Measurements from ENCODE around the gene SCOC. TPM values are rescaled to one million over a fixed set of nuclear protein-coding genes. Genes with fewer than 3 reads are reported as not detected.
"Not testable (repeated sequence)": the region's sequence is repeated elsewhere in the genome, so short reads cannot be mapped to it uniquely, and the experiment has no call there.

SCOC gene
- total RNA-seq, 1 donor from 2014 or later = 18.5 TPM

- peak; percentile 78 for DNase-seq (ENCODE audit: low spot score)
- ATAC-seq = peak; percentile 97
Observed at GRCh38 chr4:140359562-140360427, 13.7 kb upstream of the SCOC start.

GRCh38 chr4:140361099-140361498, 12.3 kb upstream of the SCOC start:
- DNase-seq (ENCODE audit: low spot score) = no peak
- no peak for ATAC-seq

GRCh38 chr4:140363051-140363450, 10.4 kb upstream of the SCOC start:
- peak; percentile 27 for ATAC-seq
- no peak for DNase-seq (ENCODE audit: low spot score)

GRCh38 chr4:140363558-140363957, 9.9 kb upstream of the SCOC start:
- no peak for ATAC-seq
- DNase-seq (ENCODE audit: low spot score) = no peak

GRCh38 chr4:140367738-140368137, 5.7 kb upstream of the SCOC start:
- DNase-seq (ENCODE audit: low spot score) (no peak), ATAC-seq (no peak)

- DNase-seq (ENCODE audit: low spot score) (no peak), ATAC-seq (no peak)
Observed at GRCh38 chr4:140368686-140369085, 4.8 kb upstream of the SCOC start.

- ATAC-seq (peak; percentile 15), DNase-seq (ENCODE audit: low spot score) (no peak)
Observed at GRCh38 chr4:140372751-140373327, 607 bp upstream of the SCOC start.

GRCh38 chr4:140374130-140374477, 658 bp downstream of the SCOC start:
- DNase-seq (ENCODE audit: low spot score) = no peak
- ATAC-seq = peak; percentile 45

- ATAC-seq = no peak
Observed at GRCh38 chr4:140382732-140383131, 9.3 kb downstream of the SCOC start.

GRCh38 chr4:140388015-140388414, 14.6 kb downstream of the SCOC start:
- ATAC-seq (no peak), DNase-seq (ENCODE audit: low spot score) (no peak)

More at GRCh38 chr4:140382732-140383131, 9.3 kb downstream of the SCOC start:
- DNase-seq (ENCODE audit: low spot score) = no peak

- no peak for DNase-seq (ENCODE audit: low spot score)
- no peak for ATAC-seq
Observed at GRCh38 chr4:140395668-140396067, 22.2 kb downstream of the SCOC start.

- DNase-seq (ENCODE audit: low spot score) (no peak), ATAC-seq (no peak)
Observed at GRCh38 chr4:140400111-140400510, 26.7 kb downstream of the SCOC start.

GRCh38 chr4:140406292-140406691, 32.8 kb downstream of the SCOC start:
- ATAC-seq (no peak), DNase-seq (ENCODE audit: low spot score) (no peak)

GRCh38 chr4:140408974-140409373, 35.5 kb downstream of the SCOC start:
- no peak for ATAC-seq
- DNase-seq (ENCODE audit: low spot score) = no peak

- not testable (repeated sequence) for DNase-seq (ENCODE audit: low spot score); ATAC-seq
Observed at GRCh38 chr4:140413130-140413969, 39.9 kb downstream of the SCOC start.

GRCh38 chr4:140423106-140423505, 49.7 kb downstream of the SCOC start:
- DNase-seq (ENCODE audit: low spot score) (no peak), ATAC-seq (no peak)

GRCh38 chr4:140426610-140427105, 53.2 kb downstream of the SCOC start:
- DNase-seq (ENCODE audit: low spot score) (no peak), ATAC-seq (no peak)

GRCh38 chr4:140427106-140427918, 53.9 kb downstream of the SCOC start, which contains the start of gene CLGN:
Gene CLGN (minus strand): TSS chr4:140427648. CDS start chr4:140413078, 14,570 bp downstream.
- DNase-seq (ENCODE audit: low spot score) = peak; percentile 71
- ATAC-seq = peak; percentile 95

GRCh38 chr4:140427919-140428471, 54.5 kb downstream of the SCOC start:
- no peak for DNase-seq (ENCODE audit: low spot score)
- ATAC-seq = peak; percentile 76
